Measurements from ENCODE around the gene ZNF385C.
"Not testable (repeated sequence)": the region's sequence is repeated elsewhere in the genome, so short reads cannot be mapped to it uniquely, and the experiment has no call there.

- TF ChIP-seq CTCF (conservative IDR thresholded peaks at IDR 0.05); EZH2 (IDR thresholded peaks at IDR 0.05; ENCODE audit: low read depth): not testable (repeated sequence)
Measured at GRCh38 chr17:42143138-42143537, 44.9 kb upstream of the ZNF385C start.

All from PC-9 (cell line).